Activated gamma-delta T cell (primary cell): ENCODE measurements around the gene NFKBIZ.

ENCODE experiments used
- DNase-seq: peaks from one replicate; lab custom pipeline; 2025; lab: John Stamatoyannopoulos, UW

Gene NFKBIZ

DNA sequence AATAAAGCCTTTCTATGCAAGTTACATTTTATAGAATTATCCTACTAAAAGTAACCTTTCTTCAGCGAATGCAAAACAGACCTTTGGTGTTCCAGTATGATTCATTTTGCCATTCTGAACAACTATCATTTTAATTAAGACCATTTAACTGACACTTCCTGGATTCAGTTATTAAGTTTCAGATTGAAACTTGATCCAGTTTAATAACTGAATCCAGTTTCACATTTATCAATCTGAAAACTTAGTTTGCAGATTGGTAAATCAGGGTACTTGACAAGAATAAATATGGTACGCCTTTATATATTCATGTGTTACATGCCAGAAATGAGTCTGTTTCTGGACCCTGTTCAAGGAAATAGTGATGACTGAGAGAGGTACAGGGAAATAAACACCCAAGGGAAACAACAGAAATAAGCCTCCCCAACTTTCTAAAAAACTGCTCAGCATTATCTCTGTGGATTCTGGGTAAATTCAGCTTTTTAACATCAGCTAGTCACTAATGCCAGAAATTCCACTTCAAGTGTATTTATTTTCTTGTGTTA, 23.3 kb upstream of the NFKBIZ start:
- no peak for DNase-seq

- DNase-seq, result peak; percentile 20
These were observed 21.8 kb upstream of the NFKBIZ start for GRCh38 chr3:101827211-101828174.

DNA sequence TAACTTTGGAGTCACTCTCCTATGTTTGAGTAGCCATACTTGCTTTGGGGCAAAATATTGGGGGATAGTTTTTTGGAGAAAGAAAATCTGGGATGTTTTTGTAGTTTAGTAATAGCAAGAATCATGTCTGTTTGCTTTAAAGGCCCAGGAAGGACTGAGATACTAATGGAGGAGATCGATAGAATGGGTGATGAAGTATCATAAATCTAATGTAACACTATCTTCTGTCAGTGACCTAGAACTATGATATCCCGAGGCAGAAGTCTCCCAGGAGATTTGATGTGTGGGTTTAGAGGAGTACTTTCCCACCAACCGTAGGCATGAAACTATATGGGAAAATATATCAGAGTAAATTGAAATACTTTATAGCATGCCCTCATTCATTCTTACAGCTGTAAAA, 21.0 kb upstream of the NFKBIZ start:
- no peak for DNase-seq

- no peak for DNase-seq
These were observed 20.4 kb upstream of the NFKBIZ start for GRCh38 chr3:101828691-101829436.

GRCh38 chr3:101829437-101829830, 19.9 kb upstream of the NFKBIZ start:
- no peak for DNase-seq

DNA sequence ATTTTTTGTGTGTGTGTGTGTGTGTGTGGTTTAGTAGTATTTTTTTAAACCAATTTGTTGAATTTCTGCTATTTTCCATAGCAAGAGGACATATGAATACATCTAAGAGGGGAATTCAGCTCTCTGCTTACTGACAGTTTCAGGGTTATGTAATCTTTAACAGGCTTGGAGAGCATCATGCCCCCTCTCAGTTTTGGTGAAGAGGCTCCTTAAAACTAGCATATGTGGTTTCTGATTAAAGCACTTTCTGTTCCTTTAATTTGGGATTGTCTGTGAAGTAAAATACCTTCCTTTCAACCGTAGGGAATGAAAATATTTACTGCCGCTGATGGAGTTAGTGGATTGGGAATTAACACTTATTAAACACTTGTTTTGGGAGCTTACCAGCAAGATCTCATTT, 19.4 kb upstream of the NFKBIZ start:
- no peak for DNase-seq

DNA sequence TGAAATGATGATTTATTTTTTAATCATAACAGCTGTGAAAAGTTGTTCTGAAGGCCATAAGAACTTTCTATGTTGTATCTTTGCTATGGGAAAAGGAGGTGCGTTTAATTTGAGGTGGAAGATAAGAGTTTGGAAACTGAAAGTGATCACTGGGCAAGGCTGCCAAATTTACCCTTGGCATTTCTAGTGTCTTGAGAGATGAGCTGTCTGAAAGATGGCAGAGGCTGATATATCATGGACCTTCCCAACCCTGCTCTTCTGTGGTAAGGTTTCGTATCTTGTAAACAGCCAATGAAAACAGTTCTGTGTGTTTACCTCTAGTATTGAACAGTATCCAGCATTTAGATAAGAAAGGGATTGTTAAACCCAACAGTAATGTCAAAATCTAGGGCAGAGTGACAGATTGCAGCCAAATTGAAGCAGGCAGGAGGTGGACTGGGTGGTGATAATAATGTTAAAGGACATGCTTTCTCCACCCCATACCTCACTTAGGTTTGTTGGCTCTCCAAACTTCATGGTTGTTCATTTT, 15.8 kb upstream of the NFKBIZ start:
- no peak for DNase-seq

DNA sequence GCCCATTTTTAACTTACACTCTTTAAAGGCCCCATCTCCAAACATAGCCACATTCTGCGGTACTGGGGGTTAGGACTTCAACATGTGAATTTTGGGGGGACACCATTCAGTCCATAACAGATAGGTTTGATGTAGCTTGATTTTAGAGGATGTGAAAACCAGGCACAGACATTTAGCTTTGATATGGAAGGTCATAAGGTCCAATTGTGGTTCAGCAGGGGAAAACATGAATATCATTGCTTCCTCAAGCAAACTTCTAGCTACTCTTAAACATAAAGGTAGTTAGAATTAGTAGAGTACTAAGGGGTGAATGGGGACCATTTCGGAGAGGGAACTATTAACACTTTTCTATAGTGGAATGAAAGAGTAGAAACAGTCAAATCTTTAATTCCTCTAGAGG, 13.6 kb upstream of the NFKBIZ start:
- DNase-seq, result no peak

DNA sequence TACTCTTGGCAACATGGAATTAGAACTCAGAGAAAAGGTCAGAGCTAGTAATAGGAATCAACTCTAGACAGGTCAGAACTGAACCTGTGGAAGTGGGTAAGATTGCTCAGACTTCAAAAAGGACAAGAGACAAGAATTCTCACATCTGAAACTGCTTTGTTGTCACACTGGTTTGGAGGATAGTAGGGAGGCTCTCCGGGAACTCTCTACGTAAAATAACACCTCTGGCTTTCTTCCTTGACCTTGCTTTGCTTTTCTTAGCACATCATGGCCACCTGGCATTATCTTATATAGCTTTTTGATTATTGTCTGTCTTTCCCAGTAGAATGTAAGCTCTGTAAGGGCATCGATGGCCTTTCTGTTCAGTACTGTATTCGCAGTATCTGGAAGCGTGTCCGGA, 13.2 kb upstream of the NFKBIZ start:
- no peak for DNase-seq

DNA sequence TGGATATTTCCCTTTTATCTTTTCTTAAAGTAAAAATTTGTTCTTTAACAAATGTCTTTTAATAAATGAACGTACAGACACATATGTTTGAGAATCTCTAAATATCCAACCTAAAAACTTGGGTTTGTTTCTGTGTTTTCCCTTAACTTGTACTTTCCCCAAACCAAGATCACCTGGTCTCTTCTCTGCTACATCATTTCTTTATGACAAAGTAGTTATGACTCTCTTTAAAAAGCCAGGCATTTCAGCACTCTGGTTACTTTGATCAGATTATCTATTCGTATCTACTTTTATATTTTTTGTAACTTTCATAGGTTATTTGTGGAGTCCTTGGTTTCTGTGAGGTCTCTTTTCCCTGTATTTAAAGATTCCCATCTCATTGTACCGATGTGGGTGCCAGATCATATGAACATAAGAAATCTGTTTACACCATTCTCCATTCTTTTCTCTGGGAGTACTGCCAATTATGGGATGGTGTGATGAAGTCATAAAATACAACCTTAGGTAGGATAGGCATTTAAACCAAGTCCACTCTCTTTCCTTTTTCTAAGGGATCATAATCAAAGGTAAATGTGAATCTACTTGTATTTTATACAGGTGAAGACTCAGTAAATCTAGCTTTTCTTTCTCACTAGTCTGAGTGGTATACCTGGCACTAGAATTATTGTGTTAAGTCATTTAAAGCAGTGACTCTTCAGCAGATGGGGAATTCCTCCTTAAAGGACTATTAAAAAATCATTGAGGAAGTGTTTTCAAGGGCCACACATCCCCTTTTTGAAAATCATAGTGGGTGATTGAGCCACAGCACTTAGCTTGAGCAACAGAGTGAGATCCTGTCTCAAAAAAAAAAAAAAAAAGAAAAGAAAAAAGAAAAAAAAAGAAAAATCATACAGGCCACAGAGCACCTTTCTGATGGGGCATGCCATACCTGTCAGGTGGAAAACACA, 12.4 kb upstream of the NFKBIZ start:
- no peak for DNase-seq

- DNase-seq, result no peak
These were observed 10.6 kb upstream of the NFKBIZ start for GRCh38 chr3:101838691-101839090.

DNA sequence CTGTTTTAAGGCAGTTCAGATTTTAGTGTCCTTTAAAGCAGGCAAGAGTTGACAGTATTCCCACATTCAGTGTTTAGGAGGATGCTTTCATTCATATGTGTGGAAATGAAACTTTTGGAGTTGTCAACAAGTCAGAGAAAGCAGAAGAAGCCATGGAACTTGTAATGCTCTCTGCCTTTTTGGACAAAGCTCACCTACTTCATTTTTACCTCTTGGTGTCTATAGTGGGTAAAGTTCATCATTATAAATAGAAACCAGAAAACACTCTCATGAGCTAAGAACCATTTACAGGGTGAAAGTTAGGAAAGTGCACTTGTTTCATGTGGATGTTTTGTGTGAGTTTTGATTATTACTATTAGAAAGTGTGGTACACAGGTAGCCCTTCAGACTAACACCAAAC, 9.2 kb upstream of the NFKBIZ start:
- DNase-seq, result no peak

GRCh38 chr3:101842245-101842934, 6.9 kb upstream of the NFKBIZ start:
- no peak for DNase-seq

DNA sequence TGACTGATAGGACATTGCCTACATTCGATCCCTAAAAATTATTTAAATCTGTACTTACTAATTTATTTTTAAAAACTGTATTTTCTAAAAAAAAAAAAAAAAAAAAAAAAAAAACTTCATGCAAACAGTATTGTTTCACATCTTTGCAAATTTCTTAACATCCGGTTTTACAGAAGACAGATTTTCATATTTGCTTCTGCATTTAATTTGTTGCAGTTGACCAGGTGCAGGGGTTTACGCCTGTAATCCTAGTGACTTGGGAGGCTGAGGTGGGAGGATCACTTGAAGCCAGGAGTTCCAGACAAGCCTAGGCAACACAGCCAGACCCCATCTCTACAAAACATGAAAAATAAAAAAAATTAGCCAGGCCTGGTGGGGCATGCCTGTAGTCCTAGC, 6.4 kb upstream of the NFKBIZ start:
- no peak for DNase-seq

- no peak for DNase-seq
These were observed 3.9 kb upstream of the NFKBIZ start for GRCh38 chr3:101845425-101845824.

- no peak for DNase-seq
These were observed 2.6 kb upstream of the NFKBIZ start for GRCh38 chr3:101846709-101847108.

- DNase-seq, result no peak
These were observed 2.0 kb upstream of the NFKBIZ start for GRCh38 chr3:101847328-101847727.

GRCh38 chr3:101848326-101848725, 988 bp upstream of the NFKBIZ start:
- DNase-seq, result no peak

DNA sequence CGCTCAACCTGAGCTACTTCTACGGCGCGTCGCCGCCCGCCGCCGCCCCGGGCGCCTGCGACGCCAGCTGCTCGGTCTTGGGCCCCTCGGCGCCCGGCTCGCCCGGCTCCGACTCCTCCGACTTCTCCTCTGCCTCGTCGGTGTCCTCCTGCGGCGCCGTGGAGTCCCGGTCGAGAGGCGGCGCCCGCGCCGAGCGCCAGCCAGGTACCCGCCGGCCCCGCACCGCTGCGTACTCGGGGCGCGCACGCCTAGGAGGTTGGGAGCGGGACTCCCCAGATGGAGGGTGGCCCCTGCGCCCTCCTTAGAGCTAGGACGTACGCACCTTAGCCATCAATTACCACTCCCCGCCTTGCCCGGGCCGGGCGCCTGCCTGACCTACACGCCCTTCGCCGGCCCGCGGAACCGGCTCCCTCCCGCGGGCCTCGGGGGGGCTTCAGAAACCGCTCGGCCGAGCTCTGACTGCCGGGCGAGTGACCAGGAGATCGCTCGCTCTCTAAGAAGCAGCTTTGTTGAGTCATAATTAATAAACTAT, 466 bp downstream of the NFKBIZ start:
- no peak for DNase-seq

- DNase-seq, result no peak
These were observed 1.1 kb downstream of the NFKBIZ start for GRCh38 chr3:101850246-101851051.
